ENCODE measurements around the gene KPNB1.

- TF ChIP-seq CTCF (IDR thresholded peaks at IDR 0.05) (no peak), POLR2A (IDR thresholded peaks at IDR 0.05; ENCODE audit: low read depth) (no peak)
Measured at GRCh38 chr17:47700471-47701449, 51.0 kb downstream of the KPNB1 start.
